SH-SY5Y (cell line): ENCODE measurements around the gene EPHA2.

Source experiments
- GATA2 ChIP-seq: IDR thresholded peaks from 2 replicates; pipeline ENCODE4 v1.6.1; 2011; ENCODE audit warnings: mild to moderate bottlenecking, low read depth, low read length
- GATA3 ChIP-seq: IDR thresholded peaks from 2 replicates; pipeline ENCODE4 v1.6.1; 2011; ENCODE audit warnings: low read depth, mild to moderate bottlenecking, low read length, moderate library complexity

DNA sequence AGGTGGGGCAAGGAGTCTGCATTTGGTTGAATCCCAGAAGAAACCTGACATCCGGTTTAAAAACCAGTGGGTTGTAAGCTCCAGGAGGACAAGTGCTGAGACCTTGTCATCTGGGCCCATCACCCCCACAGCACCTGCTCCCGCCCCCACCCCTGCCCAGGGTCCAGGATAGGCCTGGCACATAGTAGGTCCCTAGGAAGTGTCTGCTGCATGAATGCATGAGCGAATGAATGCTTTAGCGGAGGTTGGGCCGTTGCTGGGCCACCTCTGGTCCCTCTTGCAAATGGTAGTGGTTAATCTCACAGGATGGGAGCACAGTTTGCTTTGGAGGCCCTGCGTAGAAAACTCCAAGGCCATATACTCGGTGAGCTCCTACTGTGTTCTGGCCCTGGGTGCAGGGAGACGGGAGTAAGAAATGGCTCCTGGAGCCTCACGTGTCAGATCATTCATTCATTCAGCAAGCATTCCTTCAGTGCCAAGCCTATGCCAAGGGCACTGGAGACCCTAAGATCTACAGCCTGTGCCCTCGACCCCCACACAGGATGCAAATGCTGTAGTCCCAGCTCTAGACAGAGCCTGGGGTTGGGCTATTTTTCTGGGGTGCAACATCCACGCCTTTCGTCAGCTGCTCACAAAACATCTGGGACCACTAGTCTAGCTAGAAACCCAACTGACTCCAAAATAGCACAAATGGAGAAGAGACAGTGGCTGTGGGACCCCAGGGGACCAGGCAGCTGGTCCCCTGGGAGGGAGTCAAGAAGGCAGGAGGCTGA lies 28.9 kb downstream of the EPHA2 start:
- TF ChIP-seq GATA2 (no peak), GATA3 (no peak)
